Mesenchymal stem cell (in vitro differentiated cells and primary cell): Measurements from ENCODE around the gene PLPP4.

Experiments
- DNase-seq: peaks from one replicate; pipeline ENCODE4 v3.0.0-alpha.2; 2013
- H2AFZ ChIP-seq: one replicate; pipeline ENCODE4 v1.6.1; 2013; ENCODE audit warnings: low read depth, mild to moderate bottlenecking, control low read depth, inconsistent platforms, low read length, moderate library complexity
- H2AK5ac ChIP-seq: 2 replicates; pipeline ENCODE4 v1.6.1; 2013; ENCODE audit warnings: low read length, moderate library complexity, mild to moderate bottlenecking, inconsistent platforms; ENCODE audit not compliant: severe bottlenecking
- H2BK120ac ChIP-seq: one replicate; pipeline ENCODE4 v1.6.1; 2013; ENCODE audit warnings: low read depth, mild to moderate bottlenecking, inconsistent platforms, low read length, moderate library complexity
- H2BK12ac ChIP-seq, 2 experiments: one replicate each; pipeline ENCODE4 v1.6.1; 2013; ENCODE audit warnings: inconsistent platforms in 2 of 2, low read length in 2 of 2, mild to moderate bottlenecking in 2 of 2, moderate library complexity in 2 of 2, control low read depth in 1 of 2
- H2BK15ac ChIP-seq: one replicate; pipeline ENCODE4 v1.6.1; 2013; ENCODE audit warnings: mild to moderate bottlenecking, low read depth, inconsistent platforms; ENCODE audit not compliant: poor library complexity, severe bottlenecking
- H2BK5ac ChIP-seq: 2 replicates; pipeline ENCODE4 v1.6.1; 2013; ENCODE audit warnings: low read depth, mild to moderate bottlenecking, low read length, control low read depth, inconsistent platforms; ENCODE audit not compliant: poor library complexity, severe bottlenecking
- H3K14ac ChIP-seq, 2 experiments: one replicate each; pipeline ENCODE4 v1.6.1; 2013; ENCODE audit warnings: inconsistent platforms in 2 of 2, low read length in 2 of 2, control low read depth in 1 of 2, mild to moderate bottlenecking in 1 of 2, moderate library complexity in 1 of 2
- H3K18ac ChIP-seq, 2 experiments: one replicate each; pipeline ENCODE4 v1.6.1; 2013; ENCODE audit warnings: inconsistent platforms in 2 of 2, low read length in 2 of 2, control low read depth in 1 of 2, low read depth in 1 of 2, mild to moderate bottlenecking in 1 of 2
- H3K23ac ChIP-seq, 2 experiments: one replicate each; pipeline ENCODE4 v1.6.1; 2013; ENCODE audit warnings: inconsistent platforms in 2 of 2, low read length in 2 of 2, mild to moderate bottlenecking in 2 of 2, moderate library complexity in 2 of 2, control low read depth in 1 of 2
- H3K27ac ChIP-seq: 2 replicates; pipeline ENCODE4 v1.5.1; 2013; ENCODE audit warnings: mild to moderate bottlenecking, moderate library complexity, low read length, control low read depth, inconsistent platforms; ENCODE audit not compliant: poor library complexity, severe bottlenecking
- H3K27me3 ChIP-seq, 2 experiments: 2 replicates each; pipeline versions ENCODE4 v1.6.1 to v1.7.0; 2013; ENCODE audit warnings: low read length in 2 of 2, mild to moderate bottlenecking in 2 of 2, moderate library complexity in 2 of 2, control low read depth in 1 of 2, inconsistent platforms in 1 of 2; ENCODE audit not compliant: control insufficient read depth in 1 of 2, insufficient read depth in 1 of 2
- H3K36me3 ChIP-seq, 2 experiments: 2 replicates each; pipeline versions ENCODE4 v1.6.1 to v1.7.0; 2013; ENCODE audit warnings: low read length in 2 of 2, control low read depth in 1 of 2, inconsistent platforms in 1 of 2, low read depth in 1 of 2, mild to moderate bottlenecking in 1 of 2; ENCODE audit not compliant: insufficient read depth in 2 of 2, control insufficient read depth in 1 of 2
- H3K4ac ChIP-seq, 2 experiments: one replicate each; pipeline ENCODE4 v1.6.1; 2013; ENCODE audit warnings: inconsistent platforms in 2 of 2, low read length in 2 of 2, mild to moderate bottlenecking in 2 of 2, moderate library complexity in 2 of 2, control low read depth in 1 of 2, low read depth in 1 of 2
- H3K4me1 ChIP-seq: 2 replicates; pipeline ENCODE4 v1.6.1; 2013; ENCODE audit warnings: low read depth, low read length, control low read depth; ENCODE audit not compliant: control insufficient read depth, insufficient read depth
- H3K4me2 ChIP-seq: 2 replicates; pipeline ENCODE4 v1.6.1; 2013; ENCODE audit warnings: low read length, mild to moderate bottlenecking, inconsistent platforms; ENCODE audit not compliant: poor library complexity, severe bottlenecking
- H3K4me3 ChIP-seq, 2 experiments: 2 replicates each; pipeline versions ENCODE4 v1.5.1 to v1.7.0; 2013; ENCODE audit warnings: low read length in 2 of 2, mild to moderate bottlenecking in 2 of 2, control low read depth in 1 of 2, low read depth in 1 of 2; ENCODE audit not compliant: insufficient read depth in 1 of 2
- H3K79me1 ChIP-seq: replicated peaks from 2 replicates; pipeline ENCODE4 v1.6.1; 2013; ENCODE audit warnings: mild to moderate bottlenecking, control low read depth, low read length, inconsistent platforms; ENCODE audit not compliant: poor library complexity, severe bottlenecking
- H3K9ac ChIP-seq: 2 replicates; pipeline ENCODE4 v1.7.0; 2013; ENCODE audit warnings: mild to moderate bottlenecking, low read length, moderate library complexity
- H3K9me3 ChIP-seq: 2 replicates; pipeline ENCODE4 v1.7.0; 2013; ENCODE audit warnings: mild to moderate bottlenecking, low read length; ENCODE audit not compliant: control insufficient read depth
- H4K8ac ChIP-seq: one replicate; pipeline ENCODE4 v1.6.1; 2013; ENCODE audit warnings: inconsistent platforms, mild to moderate bottlenecking, low read length, moderate library complexity
- H4K91ac ChIP-seq: one replicate; pipeline ENCODE4 v1.6.1; 2013; ENCODE audit warnings: mild to moderate bottlenecking, low read length, inconsistent platforms
- WGBS: methylation state at CpG from one replicate; pipeline ENCODE4 v1.1.7; 2013; ENCODE audit warnings: mixed read lengths; 5-methylcytosine and 5-hydroxymethylcytosine counted together

PLPP4 gene

GRCh38 chr10:120580918-120581895, 124.2 kb downstream of the PLPP4 start:
- Histone ChIP-seq H3K36me3 (no peaks in the 10 kb centered on the region), H3K18ac (no peak overlapping the region), H2BK15ac (no peak overlapping the region), H3K23ac (no peak overlapping the region), H2AFZ (no peak overlapping the region), H3K27me3 (no peaks in the 10 kb centered on the region), H3K9me3 (no peaks in the 10 kb centered on the region), H4K8ac (no peak overlapping the region), H2BK120ac (no peak overlapping the region), H3K4me1 (no peaks in the 10 kb centered on the region), H3K79me1 (no peaks in the 10 kb centered on the region), H2BK5ac (no peak overlapping the region), H3K14ac (no peak overlapping the region), H2AK5ac (no peak overlapping the region), H3K27ac (no peak overlapping the region), H3K9ac (no peak overlapping the region), H4K91ac (no peak overlapping the region), H3K4ac (no peak overlapping the region), H2BK12ac (no peak overlapping the region), H3K4me2 (no peak overlapping the region), H3K4me3 (no peak overlapping the region)
- DNase-seq, result no peak
- WGBS, result 77% methylated on average over 15 of the region's 16 CpGs

- Histone ChIP-seq H3K36me3 (no peaks in the 10 kb centered on the region), H3K4me3 (no peak overlapping the region), H3K18ac (no peak overlapping the region), H3K4me2 (no peak overlapping the region), H3K27me3 (no peaks in the 10 kb centered on the region), H3K4ac (no peak overlapping the region), H2AFZ (no peak overlapping the region), H2BK120ac (no peak overlapping the region), H3K4me1 (no peaks in the 10 kb centered on the region), H3K27ac (no peak overlapping the region), H3K14ac (no peak overlapping the region), H3K23ac (no peak overlapping the region), H2BK15ac (no peak overlapping the region), H3K79me1 (no peaks in the 10 kb centered on the region), H4K91ac (no peak overlapping the region), H2AK5ac (no peak overlapping the region), H2BK5ac (no peak overlapping the region), H4K8ac (no peak overlapping the region), H3K9ac (no peak overlapping the region), H2BK12ac (no peak overlapping the region), H3K9me3 (no peaks in the 10 kb centered on the region)
- no peak for DNase-seq
- 65% methylated on average over 2 of the region's 2 CpGs for WGBS
Observed at GRCh38 chr10:120582753-120583152, 125.7 kb downstream of the PLPP4 start.

GRCh38 chr10:120583424-120584108, 126.5 kb downstream of the PLPP4 start:
- Histone ChIP-seq H3K79me1 (no peaks in the 10 kb centered on the region), H3K27me3 (no peaks in the 10 kb centered on the region), H2AK5ac (no peak overlapping the region), H3K9ac (no peak overlapping the region), H3K4me3 (no peak overlapping the region), H4K8ac (no peak overlapping the region), H3K36me3 (no peaks in the 10 kb centered on the region), H3K23ac (no peak overlapping the region), H3K4ac (no peak overlapping the region), H3K9me3 (no peaks in the 10 kb centered on the region), H2BK15ac (no peak overlapping the region), H4K91ac (no peak overlapping the region), H3K27ac (no peak overlapping the region), H2BK120ac (no peak overlapping the region), H3K14ac (no peak overlapping the region), H2BK5ac (no peak overlapping the region), H2BK12ac (no peak overlapping the region), H3K4me2 (no peak overlapping the region), H2AFZ (no peak overlapping the region), H3K18ac (no peak overlapping the region), H3K4me1 (no peaks in the 10 kb centered on the region)
- WGBS, result 87% methylated on average over 2 of the region's 2 CpGs
- DNase-seq, result no peak

GRCh38 chr10:120584786-120585185, 127.8 kb downstream of the PLPP4 start:
- Histone ChIP-seq H4K8ac (no peak overlapping the region), H4K91ac (no peak overlapping the region), H3K14ac (no peak overlapping the region), H3K4me3 (no peak overlapping the region), H2BK120ac (no peak overlapping the region), H2AFZ (no peak overlapping the region), H2BK5ac (no peak overlapping the region), H2AK5ac (no peak overlapping the region), H2BK12ac (no peak overlapping the region), H3K36me3 (no peaks in the 10 kb centered on the region), H3K27ac (no peak overlapping the region), H3K79me1 (no peaks in the 10 kb centered on the region), H3K9ac (no peak overlapping the region), H3K9me3 (no peaks in the 10 kb centered on the region), H3K4me2 (no peak overlapping the region), H3K18ac (no peak overlapping the region), H3K23ac (no peak overlapping the region), H2BK15ac (no peak overlapping the region), H3K4ac (no peak overlapping the region), H3K4me1 (no peaks in the 10 kb centered on the region), H3K27me3 (no peaks in the 10 kb centered on the region)
- WGBS, result 44% methylated on average over 1 of the region's 1 CpG
- DNase-seq, result no peak
